Upper lobe of right lung (tissue), 1 donor: Measurements from ENCODE around the gene FAM72C. TPM values are rescaled to one million over a fixed set of nuclear protein-coding genes. Genes with fewer than 3 reads are reported as not detected.
"Not testable (repeated sequence)": the region's sequence is repeated elsewhere in the genome, so short reads cannot be mapped to it uniquely, and the experiment has no call there.

Experiments
- ATAC-seq: fragments of 200-7000 bp; cut with Tn5 transposase; one replicate; pipeline ENCODE4 v1.9.1; 2020; ENCODE audit warnings: mild to moderate bottlenecking, moderate library complexity
- DNase-seq: peaks from one replicate; pipeline ENCODE4 v3.0.0-alpha.2; 2020
- H3K27ac ChIP-seq: fragments of 200-600 bp; one replicate; pipeline ENCODE4 v1.8.0; 2022
- H3K27me3 ChIP-seq: fragments of 200-600 bp; one replicate; pipeline ENCODE4 v1.8.0; 2022; ENCODE audit warnings: mild to moderate bottlenecking
- H3K36me3 ChIP-seq: fragments of 200-600 bp; one replicate; pipeline ENCODE4 v1.8.0; 2022
- H3K4me1 ChIP-seq: fragments of 200-600 bp; one replicate; pipeline ENCODE4 v1.8.0; 2022
- H3K4me3 ChIP-seq: fragments of 200-600 bp; one replicate; pipeline ENCODE4 v1.8.0; 2022; ENCODE audit warnings: mild to moderate bottlenecking
- H3K9me3 ChIP-seq: fragments of 200-600 bp; one replicate; pipeline ENCODE4 v1.8.0; 2022
- intact Hi-C: fragments of 100-400 bp; cut with DNase I; formaldehyde crosslinking; loops from one replicate; pipeline ENCODE4 v1.11.0; 2022
- total RNA-seq: library from RNA; stranded (reverse); fragmentation: NEBNext Ultra II Directional; extraction: Animal tissue kit (Norgen Biotek cat#: 25700); gene quantifications from one replicate; pipeline ENCODE4 v1.2.1, GENCODE V29; 2021
- TF ChIP-seq, protein P1 (sequence below): fragments of 200-600 bp; IDR thresholded peaks from one replicate; pipeline ENCODE4 v1.8.0; 2022; ENCODE audit warnings: antibody characterized with exemption
- donor health status: DM: no; HTN: yes; CAD: no; lungs with severe emphysema.

FAM72C gene
- total RNA-seq, 1 donor from 2014 or later, result not detected

DNA sequence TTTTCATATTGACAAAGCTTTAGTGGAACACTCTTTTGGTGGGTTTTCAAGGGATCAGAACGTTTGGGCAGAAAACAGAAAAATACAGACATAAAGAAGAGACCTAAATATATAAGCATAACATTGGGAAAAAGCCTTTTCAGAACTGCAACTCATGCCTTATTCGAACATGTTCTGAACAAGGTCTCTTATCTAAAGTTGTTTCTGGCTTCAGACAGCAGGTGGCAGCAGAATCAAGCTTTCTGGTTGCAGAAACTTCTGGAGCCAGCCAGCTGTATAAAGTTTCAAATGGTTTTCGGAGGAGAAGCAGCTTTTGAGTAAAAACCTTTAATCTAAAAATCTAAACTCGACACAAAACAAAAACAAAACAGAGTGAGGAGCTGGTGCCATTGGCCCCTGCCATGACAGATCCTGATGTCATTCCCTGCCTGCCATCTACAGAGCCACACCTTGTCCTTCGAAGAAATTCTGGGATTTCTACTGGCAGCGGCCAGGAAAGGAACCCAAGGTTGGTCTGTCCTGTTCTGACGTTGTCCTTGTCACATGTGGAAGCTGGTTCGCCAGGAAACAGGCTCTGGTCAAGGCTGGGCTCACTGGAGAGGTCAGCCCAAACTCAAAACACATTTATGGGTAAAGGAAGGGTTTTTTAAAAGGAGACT, 35.2 kb downstream of the FAM72C start:
- H3K4me1 ChIP-seq, H3K36me3 ChIP-seq, H3K27ac ChIP-seq, H3K27me3 ChIP-seq, H3K9me3 ChIP-seq, intact Hi-C loops, DNase-seq, H3K4me3 ChIP-seq: not testable (repeated sequence)
- TF ChIP-seq, protein P1, sequence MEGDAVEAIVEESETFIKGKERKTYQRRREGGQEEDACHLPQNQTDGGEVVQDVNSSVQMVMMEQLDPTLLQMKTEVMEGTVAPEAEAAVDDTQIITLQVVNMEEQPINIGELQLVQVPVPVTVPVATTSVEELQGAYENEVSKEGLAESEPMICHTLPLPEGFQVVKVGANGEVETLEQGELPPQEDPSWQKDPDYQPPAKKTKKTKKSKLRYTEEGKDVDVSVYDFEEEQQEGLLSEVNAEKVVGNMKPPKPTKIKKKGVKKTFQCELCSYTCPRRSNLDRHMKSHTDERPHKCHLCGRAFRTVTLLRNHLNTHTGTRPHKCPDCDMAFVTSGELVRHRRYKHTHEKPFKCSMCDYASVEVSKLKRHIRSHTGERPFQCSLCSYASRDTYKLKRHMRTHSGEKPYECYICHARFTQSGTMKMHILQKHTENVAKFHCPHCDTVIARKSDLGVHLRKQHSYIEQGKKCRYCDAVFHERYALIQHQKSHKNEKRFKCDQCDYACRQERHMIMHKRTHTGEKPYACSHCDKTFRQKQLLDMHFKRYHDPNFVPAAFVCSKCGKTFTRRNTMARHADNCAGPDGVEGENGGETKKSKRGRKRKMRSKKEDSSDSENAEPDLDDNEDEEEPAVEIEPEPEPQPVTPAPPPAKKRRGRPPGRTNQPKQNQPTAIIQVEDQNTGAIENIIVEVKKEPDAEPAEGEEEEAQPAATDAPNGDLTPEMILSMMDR, result peak; percentile 54
- ATAC-seq, result peak; percentile 87

DNA sequence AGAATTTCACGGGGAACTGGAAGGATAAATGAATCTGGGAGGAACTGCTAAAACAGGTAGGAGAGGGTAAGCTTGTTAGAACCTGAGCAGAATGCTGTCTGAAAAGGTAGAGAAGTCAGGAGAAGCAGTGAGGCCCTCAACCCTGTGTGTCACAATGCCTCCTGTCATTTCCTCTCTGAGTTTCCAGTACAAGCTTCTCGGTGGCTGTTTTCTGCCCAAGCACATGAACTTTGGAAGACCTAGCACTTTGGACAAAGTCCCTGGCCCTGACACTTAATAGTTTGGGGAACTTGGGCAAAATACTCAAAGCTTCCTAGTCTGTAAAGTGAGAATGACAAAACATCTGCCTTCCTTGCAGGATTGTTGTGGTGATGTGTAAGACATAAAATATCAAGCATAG, 52.7 kb downstream of the FAM72C start:
- H3K9me3 ChIP-seq, H3K4me1 ChIP-seq, H3K27ac ChIP-seq, H3K4me3 ChIP-seq, DNase-seq, intact Hi-C loops, H3K27me3 ChIP-seq, H3K36me3 ChIP-seq: not testable (repeated sequence)
- peak; percentile 58 for ATAC-seq

DNA sequence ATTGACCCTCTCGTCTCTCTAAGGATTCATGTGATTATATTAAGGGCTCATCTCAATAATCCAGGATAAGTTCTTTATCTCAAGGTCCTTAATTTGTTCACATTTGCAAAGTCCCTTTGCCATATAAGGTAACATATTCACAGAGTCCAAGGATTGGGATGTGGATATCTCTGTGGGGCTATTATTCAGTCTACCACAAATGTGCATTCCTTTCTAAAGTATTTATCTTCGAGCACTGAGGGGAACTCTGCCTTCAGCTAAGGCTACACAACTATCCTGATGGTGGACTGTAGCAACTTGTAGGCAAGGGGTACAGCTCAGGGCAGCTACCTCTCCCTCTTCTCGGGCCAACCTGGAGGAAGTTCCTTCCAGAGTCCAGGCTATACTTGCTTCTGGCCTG, 53.2 kb downstream of the FAM72C start:
- H3K4me1 ChIP-seq, H3K9me3 ChIP-seq, ATAC-seq, DNase-seq, H3K4me3 ChIP-seq, H3K36me3 ChIP-seq, H3K27me3 ChIP-seq, H3K27ac ChIP-seq, intact Hi-C loops: not testable (repeated sequence)

DNA sequence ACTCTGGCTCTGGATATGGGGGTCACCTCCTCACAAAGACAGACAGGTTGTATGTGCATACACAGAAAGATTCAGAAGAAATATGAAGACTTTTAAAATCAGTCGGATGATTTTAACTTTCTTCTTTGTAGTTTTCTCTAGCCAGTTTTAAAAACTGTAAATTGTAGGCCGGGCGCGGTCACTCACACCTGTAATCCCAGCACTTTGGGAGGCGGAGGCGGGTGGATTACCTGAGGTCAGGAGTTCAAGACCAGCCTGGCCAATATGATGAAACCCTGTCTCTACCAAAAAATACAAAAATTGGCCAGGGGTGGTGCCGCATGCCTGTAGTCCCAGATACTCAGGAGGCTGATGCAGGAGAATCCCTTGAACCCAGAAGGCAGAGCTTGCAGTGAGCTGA, 58.1 kb downstream of the FAM72C start:
- H3K27me3 ChIP-seq, H3K4me3 ChIP-seq, DNase-seq, ATAC-seq, intact Hi-C loops, H3K36me3 ChIP-seq, H3K4me1 ChIP-seq, H3K27ac ChIP-seq, H3K9me3 ChIP-seq: not testable (repeated sequence)
